GM21717 (cell line): ENCODE measurements around the gene EPB41L4A.

ENCODE experiments used
- ATAC-seq: cut with Tn5 transposase; IDR thresholded peaks from one replicate; pipeline ENCODE4 v1.9.1; 2021; ENCODE audit warnings: mild to moderate bottlenecking, moderate library complexity; ENCODE audit not compliant: unreplicated experiment

The EPB41L4A gene

GRCh38 chr5:112316006-112316405 lies 103.1 kb downstream of the EPB41L4A start:
- ATAC-seq: no peak

- ATAC-seq: no peak
These were observed 106.5 kb downstream of the EPB41L4A start for GRCh38 chr5:112312295-112313275.

DNA sequence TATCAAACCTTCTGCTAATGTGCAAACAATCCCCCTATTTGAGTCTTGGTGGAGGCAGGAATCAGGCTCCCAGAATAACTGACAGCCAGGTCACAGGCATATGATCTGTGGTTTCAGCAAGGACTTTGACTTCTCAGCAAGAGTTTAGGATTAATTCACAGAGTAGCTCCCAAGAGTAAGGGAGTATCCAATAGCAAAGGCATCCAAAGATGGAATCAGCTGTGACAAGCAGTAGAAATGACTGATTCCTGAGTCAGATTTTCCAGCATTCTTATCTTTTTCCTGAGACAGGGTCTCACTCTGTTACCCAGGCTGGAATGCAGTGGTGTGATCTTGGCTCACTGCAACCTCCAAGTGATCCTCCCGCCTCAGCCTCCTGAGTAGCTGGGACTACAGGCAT lies 108.3 kb downstream of the EPB41L4A start:
- ATAC-seq: no peak

GRCh38 chr5:112308608-112309007 lies 110.5 kb downstream of the EPB41L4A start:
- no peak for ATAC-seq

DNA sequence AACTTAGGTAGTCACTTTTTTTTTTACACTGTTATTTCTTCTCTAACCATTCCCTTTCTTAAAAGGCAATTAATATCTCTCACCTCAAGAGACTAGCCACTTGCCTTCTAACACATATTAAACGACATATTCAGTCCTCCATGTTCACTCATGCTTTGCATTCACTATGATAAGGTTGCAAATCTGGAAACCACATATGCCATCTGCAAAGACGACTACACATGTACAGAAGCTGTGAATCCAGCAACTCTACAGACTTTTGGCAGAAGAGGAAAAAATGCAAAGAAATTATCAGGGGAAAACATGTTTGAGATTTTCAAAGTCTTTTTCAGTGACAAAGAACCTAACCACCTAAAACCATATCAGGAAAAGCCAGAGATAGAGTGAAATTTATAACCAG lies 112.1 kb downstream of the EPB41L4A start:
- ATAC-seq: no peak

GRCh38 chr5:112304743-112305142 lies 114.3 kb downstream of the EPB41L4A start:
- ATAC-seq: no peak

DNA sequence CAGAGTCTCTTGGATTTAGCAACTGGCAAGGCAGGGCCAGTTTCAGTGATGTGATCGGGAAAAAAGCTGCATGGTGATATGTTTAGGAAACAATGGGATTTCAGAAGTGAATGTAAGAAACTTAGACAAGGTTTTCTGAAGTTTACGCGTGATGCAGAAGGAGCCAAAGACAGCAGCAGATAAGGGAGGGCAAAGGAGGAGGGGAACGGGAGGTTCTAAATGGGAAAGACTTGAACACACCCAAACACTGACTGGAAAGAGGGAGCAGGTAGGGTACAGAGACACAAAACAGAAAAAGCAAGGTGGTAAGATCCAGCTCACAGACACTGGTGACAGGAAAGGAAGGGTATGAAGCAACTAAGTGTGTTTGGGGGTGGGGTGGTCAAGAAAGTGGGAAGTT lies 115.4 kb downstream of the EPB41L4A start:
- no peak for ATAC-seq

DNA sequence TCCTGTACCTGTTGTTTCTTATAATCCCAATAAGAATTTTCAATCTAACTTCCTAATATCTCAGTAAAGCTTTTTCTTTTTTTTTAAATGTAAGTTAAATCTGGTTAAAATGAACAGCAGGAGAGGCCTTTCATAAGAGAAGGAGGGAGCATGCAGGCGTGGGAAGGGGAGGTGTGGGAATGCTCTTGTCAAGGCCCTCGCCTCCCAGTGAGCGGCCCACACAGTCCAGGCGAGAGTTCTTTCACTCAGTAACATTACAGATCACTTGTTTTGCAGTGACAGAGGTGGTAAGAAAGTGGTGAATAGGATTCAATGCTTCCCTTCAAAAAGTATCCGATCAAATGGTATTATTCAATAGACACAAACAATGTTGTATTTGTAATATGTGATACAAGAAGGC lies 125.0 kb downstream of the EPB41L4A start:
- no peak for ATAC-seq

- ATAC-seq: no peak
These were observed 125.5 kb downstream of the EPB41L4A start for GRCh38 chr5:112293587-112293986.

GRCh38 chr5:112290691-112291090 lies 128.4 kb downstream of the EPB41L4A start:
- no peak for ATAC-seq

- no peak for ATAC-seq
These were observed 129.6 kb downstream of the EPB41L4A start for GRCh38 chr5:112289465-112289864.

GRCh38 chr5:112283943-112284929 lies 134.8 kb downstream of the EPB41L4A start:
- no peak for ATAC-seq

- ATAC-seq: no peak
These were observed 136.0 kb downstream of the EPB41L4A start for GRCh38 chr5:112283034-112283582.

GRCh38 chr5:112279082-112279481 lies 140.0 kb downstream of the EPB41L4A start:
- ATAC-seq: no peak

DNA sequence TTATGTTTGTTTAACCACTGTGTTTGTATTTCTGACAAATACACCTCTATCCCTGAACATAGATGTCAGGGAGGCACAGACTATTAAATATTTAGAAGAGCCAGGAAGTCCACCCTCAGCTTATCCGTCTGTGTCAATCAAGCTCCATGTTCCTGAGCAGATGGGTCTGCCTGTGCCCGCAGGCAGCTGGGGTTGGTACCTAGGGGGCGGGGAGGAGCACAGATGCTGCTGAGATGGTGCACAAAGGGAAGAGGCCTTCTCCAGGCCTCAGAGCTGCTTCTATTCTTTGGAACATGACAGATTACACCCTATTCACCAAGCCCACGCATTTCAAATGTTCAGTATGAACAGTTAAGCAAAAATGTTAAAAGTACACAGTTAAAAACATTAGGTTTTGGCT lies 142.1 kb downstream of the EPB41L4A start:
- no peak for ATAC-seq

GRCh38 chr5:112275671-112276070 lies 143.4 kb downstream of the EPB41L4A start:
- ATAC-seq: no peak

DNA sequence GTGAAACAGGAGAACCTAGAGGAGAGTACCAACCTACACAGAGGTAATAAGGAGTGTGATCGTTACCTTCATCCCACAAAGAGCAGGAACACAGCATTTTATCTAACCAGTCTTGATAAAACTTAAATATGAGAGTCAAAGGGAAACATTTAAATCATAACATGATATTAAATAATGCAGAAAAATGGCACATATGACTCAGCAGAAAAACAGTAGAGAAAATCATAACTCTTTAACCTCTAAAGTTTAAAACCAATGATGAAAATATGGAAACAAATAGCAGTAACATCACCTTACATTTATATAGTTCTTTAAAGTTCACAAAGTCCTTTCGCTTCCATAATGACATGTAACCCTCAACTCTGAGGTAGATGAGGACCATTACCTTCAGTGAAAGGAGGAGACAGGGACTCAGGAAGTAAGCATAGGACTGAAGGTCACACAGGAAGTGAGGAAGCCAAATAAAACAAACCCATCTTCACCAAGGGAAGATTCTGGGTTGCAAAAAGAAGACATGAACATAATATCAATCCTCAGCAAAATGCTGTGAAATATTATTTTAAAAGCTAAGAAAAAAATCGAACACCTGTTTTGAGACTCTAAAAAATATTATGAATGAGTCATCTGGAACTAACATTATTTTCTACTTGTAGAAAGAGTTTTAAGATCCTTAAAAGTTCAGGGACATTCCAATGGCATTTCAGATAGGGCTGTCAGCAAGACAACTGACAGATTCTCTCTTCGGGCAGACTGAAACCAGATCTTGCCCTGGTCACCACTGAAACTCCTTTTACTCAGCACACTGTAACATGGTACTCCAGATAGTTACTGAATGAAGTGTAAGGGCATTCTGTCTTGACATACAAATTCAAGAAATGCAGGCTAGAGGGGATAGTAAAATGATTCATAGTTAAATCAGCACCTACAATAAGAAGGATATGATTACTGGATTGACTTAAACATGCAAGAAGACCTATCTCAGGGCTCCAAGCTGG lies 148.5 kb downstream of the EPB41L4A start:
- peak; percentile 69 for ATAC-seq

GRCh38 chr5:112267231-112267630 lies 151.8 kb downstream of the EPB41L4A start:
- no peak for ATAC-seq

- ATAC-seq: no peak
These were observed 154.4 kb downstream of the EPB41L4A start for GRCh38 chr5:112264666-112265065.

GRCh38 chr5:112264151-112264550 lies 154.9 kb downstream of the EPB41L4A start:
- no peak for ATAC-seq
